HepG2 (cell line): ENCODE measurements around the gene PAQR7. TPM values are rescaled to one million over a fixed set of nuclear protein-coding genes. Genes with fewer than 3 reads are reported as not detected.
A peak's percentile ranks its signal among the peaks of the same experiment; 100 is the strongest.

ENCODE experiments used
- BRD4 ChIP-seq: sonication (generic); formaldehyde crosslinking; IDR thresholded peaks from 2 replicates; pipeline ENCODE4 v1.4.0; 2020; ENCODE audit warnings: missing genetic modification reagents
- CENPT ChIP-seq: sonication (generic); formaldehyde crosslinking; IDR thresholded peaks from 2 replicates; pipeline ENCODE4 v1.8.0; 2022; ENCODE audit warnings: low read depth, mild to moderate bottlenecking, moderate library complexity, missing genetic modification reagents
- FOXP1 ChIP-seq, 2 experiments: fragments of 450-650 bp in 1 of 2; IDR thresholded peaks; 2 replicates each; pipeline ENCODE4 v1.6.1; 2017 to 2018; ENCODE audit warnings: antibody characterized with exemption in 1 of 2
- JUN ChIP-seq: sonication (generic); formaldehyde crosslinking; IDR thresholded peaks from 2 replicates; pipeline ENCODE4 v1.4.0; 2020; ENCODE audit warnings: mild to moderate bottlenecking, missing genetic modification reagents
- JUNB ChIP-seq: sonication (generic); formaldehyde crosslinking; IDR thresholded peaks from 2 replicates; pipeline ENCODE4 v1.8.0; 2022; ENCODE audit warnings: missing genetic modification reagents, mild to moderate bottlenecking, borderline replicate concordance
- KDM6A ChIP-seq: IDR thresholded peaks from 2 replicates; pipeline ENCODE4 v1.6.1; 2016; ENCODE audit warnings: low read depth
- MAFF ChIP-seq: IDR thresholded peaks from 2 replicates; pipeline ENCODE4 v1.6.1; 2011; ENCODE audit warnings: low read depth, low read length, improper control_type of control experiment
- NR2F2 ChIP-seq: IDR thresholded peaks from 2 replicates; pipeline ENCODE4 v1.6.1; 2012; ENCODE audit warnings: low read depth, inconsistent platforms, borderline replicate concordance
- PTBP1 ChIP-seq: fragments of 200-400 bp; formaldehyde crosslinking; IDR thresholded peaks from 2 replicates; pipeline ENCODE4 v1.6.1; 2018; ENCODE audit warnings: low read length, low read depth; ENCODE audit not compliant: poor library complexity, severe bottlenecking
- RBM22 ChIP-seq: fragments of 200-400 bp; formaldehyde crosslinking; optimal IDR thresholded peaks from 2 replicates; pipeline ENCODE3; 2017; ENCODE audit warnings: mild to moderate bottlenecking, low read length, moderate library complexity
- REPIN1 ChIP-seq: sonication (generic); formaldehyde crosslinking; IDR thresholded peaks from 2 replicates; pipeline ENCODE4 v1.8.0; 2022; ENCODE audit warnings: missing genetic modification reagents, low read depth, mild to moderate bottlenecking, borderline replicate concordance
- SRF ChIP-seq: IDR thresholded peaks from 2 replicates; pipeline ENCODE4 v1.6.1; 2011; ENCODE audit warnings: mild to moderate bottlenecking, low read depth, low read length, moderate library complexity
- SSRP1 ChIP-seq: IDR thresholded peaks from 2 replicates; pipeline ENCODE4 v1.6.1; 2016; ENCODE audit warnings: control low read depth
- ZBTB1 ChIP-seq: sonication (generic); formaldehyde crosslinking; IDR thresholded peaks from 2 replicates; pipeline ENCODE4 v1.4.0; 2020; ENCODE audit warnings: missing genetic modification reagents, borderline replicate concordance
- ZFAT ChIP-seq: sonication (generic); formaldehyde crosslinking; conservative IDR thresholded peaks from 2 replicates; pipeline ENCODE4 v1.8.1; 2023; ENCODE audit warnings: missing genetic modification reagents, inconsistent platforms
- ZNF33B ChIP-seq: sonication (generic); formaldehyde crosslinking; IDR thresholded peaks from 2 replicates; pipeline ENCODE4 v1.5.1; 2020; ENCODE audit warnings: mild to moderate bottlenecking, missing genetic modification reagents
- ZNF547 ChIP-seq: sonication (generic); formaldehyde crosslinking; IDR thresholded peaks from 2 replicates; pipeline ENCODE4 v1.5.1; 2020; ENCODE audit warnings: mild to moderate bottlenecking, missing genetic modification reagents
- ZNF558 ChIP-seq: sonication (generic); formaldehyde crosslinking; IDR thresholded peaks from 2 replicates; pipeline ENCODE4 v1.9.0; 2022; ENCODE audit warnings: mild to moderate bottlenecking, missing genetic modification reagents, borderline replicate concordance
- polyA plus RNA-seq, 8 experiments: library from polyadenylated mRNA; depleted of rRNA in 3 of 8; stranded (reverse) in 7 of 8; unstranded in 1 of 8; fragments of >200 nt; fragmentation: Illumina TruSeq in 4 of 8; extraction: Trizol in 4 of 8; gene quantifications; 2 replicates each; pipeline versions ENCODE4 v1.2.1 to v1.2.3, GENCODE V29; 2011 to 2016; ENCODE audit warnings: low read depth in 4 of 8, missing spikeins in 1 of 8, mixed read lengths in 1 of 8; ENCODE audit not compliant: insufficient read depth in 1 of 8
- total RNA-seq, 5 experiments: library from RNA; depleted of rRNA; stranded (reverse); fragments of >200 nt; fragmentation: Illumina TruSeq; extraction: Trizol; gene quantifications; 2 replicates each; pipeline ENCODE4 v1.2.3, GENCODE V29; 2016; ENCODE audit warnings: low read depth in 1 of 5
- TF ChIP-seq, protein P1 (sequence below), 2 experiments: fragments of 450-650 bp in 1 of 2; sonication (generic) in 1 of 2; formaldehyde crosslinking in 1 of 2; IDR thresholded peaks; 2 replicates each; pipeline versions ENCODE4 v1.6.1 to v1.8.0; 2016 to 2022; ENCODE audit warnings: antibody characterized with exemption in 1 of 2, mild to moderate bottlenecking in 1 of 2, missing genetic modification reagents in 1 of 2
- TF ChIP-seq, protein P2 (sequence below): sonication (generic); formaldehyde crosslinking; IDR thresholded peaks from 2 replicates; pipeline ENCODE4 v1.8.1; 2023; ENCODE audit warnings: mild to moderate bottlenecking, inconsistent platforms, moderate library complexity, missing genetic modification reagents, borderline replicate concordance

Gene PAQR7
- total and polyA plus RNA-seq, 2 of the 13 experiments (the other 11 are each of a cell fraction or from before 2014, with no cell fraction given), result 13.2 to 16.6 TPM

GRCh38 chr1:25867210-25867991 is 8.1 kb downstream of the PAQR7 start (continued):
- TF ChIP-seq, protein P1, sequence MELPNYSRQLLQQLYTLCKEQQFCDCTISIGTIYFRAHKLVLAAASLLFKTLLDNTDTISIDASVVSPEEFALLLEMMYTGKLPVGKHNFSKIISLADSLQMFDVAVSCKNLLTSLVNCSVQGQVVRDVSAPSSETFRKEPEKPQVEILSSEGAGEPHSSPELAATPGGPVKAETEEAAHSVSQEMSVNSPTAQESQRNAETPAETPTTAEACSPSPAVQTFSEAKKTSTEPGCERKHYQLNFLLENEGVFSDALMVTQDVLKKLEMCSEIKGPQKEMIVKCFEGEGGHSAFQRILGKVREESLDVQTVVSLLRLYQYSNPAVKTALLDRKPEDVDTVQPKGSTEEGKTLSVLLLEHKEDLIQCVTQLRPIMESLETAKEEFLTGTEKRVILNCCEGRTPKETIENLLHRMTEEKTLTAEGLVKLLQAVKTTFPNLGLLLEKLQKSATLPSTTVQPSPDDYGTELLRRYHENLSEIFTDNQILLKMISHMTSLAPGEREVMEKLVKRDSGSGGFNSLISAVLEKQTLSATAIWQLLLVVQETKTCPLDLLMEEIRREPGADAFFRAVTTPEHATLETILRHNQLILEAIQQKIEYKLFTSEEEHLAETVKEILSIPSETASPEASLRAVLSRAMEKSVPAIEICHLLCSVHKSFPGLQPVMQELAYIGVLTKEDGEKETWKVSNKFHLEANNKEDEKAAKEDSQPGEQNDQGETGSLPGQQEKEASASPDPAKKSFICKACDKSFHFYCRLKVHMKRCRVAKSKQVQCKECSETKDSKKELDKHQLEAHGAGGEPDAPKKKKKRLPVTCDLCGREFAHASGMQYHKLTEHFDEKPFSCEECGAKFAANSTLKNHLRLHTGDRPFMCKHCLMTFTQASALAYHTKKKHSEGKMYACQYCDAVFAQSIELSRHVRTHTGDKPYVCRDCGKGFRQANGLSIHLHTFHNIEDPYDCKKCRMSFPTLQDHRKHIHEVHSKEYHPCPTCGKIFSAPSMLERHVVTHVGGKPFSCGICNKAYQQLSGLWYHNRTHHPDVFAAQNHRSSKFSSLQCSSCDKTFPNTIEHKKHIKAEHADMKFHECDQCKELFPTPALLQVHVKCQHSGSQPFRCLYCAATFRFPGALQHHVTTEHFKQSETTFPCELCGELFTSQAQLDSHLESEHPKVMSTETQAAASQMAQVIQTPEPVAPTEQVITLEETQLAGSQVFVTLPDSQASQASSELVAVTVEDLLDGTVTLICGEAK (IDR thresholded peaks at IDR 0.05), result no peak
- TF ChIP-seq, protein P1 (CRISPR knock-in tag; IDR thresholded peaks at IDR 0.05), result no peak
- no peak for TF ChIP-seq ZNF558
- no peak for TF ChIP-seq KDM6A
- no peak for TF ChIP-seq BRD4 (CRISPR knock-in tag)
- no peak for TF ChIP-seq NR2F2
- no peak for TF ChIP-seq ZFAT
- no peak for TF ChIP-seq SRF
- no peak for TF ChIP-seq JUN
- no peak for TF ChIP-seq JUNB
- no peak for TF ChIP-seq FOXP1 (IDR thresholded peaks at IDR 0.05)
- no peak for TF ChIP-seq FOXP1 (CRISPR knock-in tag; IDR thresholded peaks at IDR 0.05)
- TF ChIP-seq ZNF33B (CRISPR knock-in tag), result no peak
- no peak for TF ChIP-seq SSRP1
- no peak for TF ChIP-seq ZBTB1 (CRISPR knock-in tag)
- TF ChIP-seq CENPT (CRISPR knock-in tag), result no peak
- TF ChIP-seq RBM22, result no peak
- no peak for TF ChIP-seq ZNF547 (CRISPR knock-in tag)
- TF ChIP-seq MAFF, result no peak
- TF ChIP-seq PTBP1, result no peak
- TF ChIP-seq REPIN1, result peak; percentile 15; the same call in 1 of the 2 replicates
- TF ChIP-seq, protein P2, sequence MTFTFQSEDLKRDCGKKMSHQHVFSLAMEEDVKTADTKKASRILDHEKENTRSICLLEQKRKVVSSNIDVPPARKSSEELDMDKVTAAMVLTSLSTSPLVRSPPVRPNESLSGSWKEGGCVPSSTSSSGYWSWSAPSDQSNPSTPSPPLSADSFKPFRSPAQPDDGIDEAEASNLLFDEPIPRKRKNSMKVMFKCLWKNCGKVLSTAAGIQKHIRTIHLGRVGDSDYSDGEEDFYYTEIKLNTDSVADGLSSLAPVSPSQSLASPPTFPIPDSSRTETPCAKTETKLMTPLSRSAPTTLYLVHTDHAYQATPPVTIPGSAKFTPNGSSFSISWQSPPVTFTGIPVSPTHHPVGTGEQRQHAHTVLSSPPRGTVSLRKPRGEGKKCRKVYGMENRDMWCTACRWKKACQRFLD, result no peak
